Adrenal gland (tissue), 5 donors: ENCODE results near the gene LMCD1.

Source experiments
- POLR2A ChIP-seq, 2 donors: fragments of 450-650 bp; IDR thresholded peaks; one replicate each; pipeline ENCODE4 v1.6.1; 2017; ENCODE audit warnings: antibody characterized with exemption in 2 of 2, mild to moderate bottlenecking in 2 of 2, moderate library complexity in 1 of 2
- TF ChIP-seq, protein P1 (sequence below), 6 experiments: fragments of 450-650 bp in 4 of 6; fragments of 200-600 bp in 2 of 6; sonication (generic) in 1 of 6; IDR thresholded peaks; 1 replicate in 5 of 6; 2 replicates in 1 of 6; pipeline versions ENCODE4 v1.5.1 to v1.8.0; 2016 to 2021; ENCODE audit warnings: antibody characterized with exemption in 6 of 6, mild to moderate bottlenecking in 2 of 6, moderate library complexity in 1 of 6
- donor health status: DM: no; HTN: no; CAD: no.

DNA sequence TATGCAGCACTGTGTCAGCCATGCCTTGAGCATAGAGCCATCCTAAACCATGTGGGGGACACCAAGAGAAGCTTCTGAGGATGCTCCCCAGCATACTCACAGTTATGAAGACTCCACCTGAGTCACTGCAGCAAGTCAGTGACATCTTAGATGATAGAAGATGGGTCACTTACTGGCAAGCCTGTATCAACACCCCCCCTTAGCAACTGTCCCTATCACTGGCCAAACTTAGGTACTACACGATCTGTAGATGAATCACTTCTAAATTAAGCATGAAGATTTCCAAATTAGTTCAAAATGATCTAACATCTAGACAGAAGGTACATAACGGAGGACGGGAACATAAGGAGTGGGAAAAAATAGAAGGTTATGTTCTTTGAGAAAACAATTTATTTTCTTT, 13.2 kb upstream of the LMCD1 start:
- TF ChIP-seq, protein P1, sequence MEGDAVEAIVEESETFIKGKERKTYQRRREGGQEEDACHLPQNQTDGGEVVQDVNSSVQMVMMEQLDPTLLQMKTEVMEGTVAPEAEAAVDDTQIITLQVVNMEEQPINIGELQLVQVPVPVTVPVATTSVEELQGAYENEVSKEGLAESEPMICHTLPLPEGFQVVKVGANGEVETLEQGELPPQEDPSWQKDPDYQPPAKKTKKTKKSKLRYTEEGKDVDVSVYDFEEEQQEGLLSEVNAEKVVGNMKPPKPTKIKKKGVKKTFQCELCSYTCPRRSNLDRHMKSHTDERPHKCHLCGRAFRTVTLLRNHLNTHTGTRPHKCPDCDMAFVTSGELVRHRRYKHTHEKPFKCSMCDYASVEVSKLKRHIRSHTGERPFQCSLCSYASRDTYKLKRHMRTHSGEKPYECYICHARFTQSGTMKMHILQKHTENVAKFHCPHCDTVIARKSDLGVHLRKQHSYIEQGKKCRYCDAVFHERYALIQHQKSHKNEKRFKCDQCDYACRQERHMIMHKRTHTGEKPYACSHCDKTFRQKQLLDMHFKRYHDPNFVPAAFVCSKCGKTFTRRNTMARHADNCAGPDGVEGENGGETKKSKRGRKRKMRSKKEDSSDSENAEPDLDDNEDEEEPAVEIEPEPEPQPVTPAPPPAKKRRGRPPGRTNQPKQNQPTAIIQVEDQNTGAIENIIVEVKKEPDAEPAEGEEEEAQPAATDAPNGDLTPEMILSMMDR (IDR thresholded peaks at IDR 0.05): no peak
- TF ChIP-seq POLR2A (IDR thresholded peaks at IDR 0.05): no peak
